K562 (cell line): Measurements from ENCODE around the gene IQCN. TPM values are rescaled to one million over a fixed set of nuclear protein-coding genes. Genes with fewer than 3 reads are reported as not detected.

ENCODE experiments used
- HIVEP1 ChIP-seq: fragments of 250-450 bp; sonication (Bioruptor Pico); IDR thresholded peaks from 2 replicates; pipeline ENCODE4 v1.4.0; 2020; ENCODE audit warnings: mild to moderate bottlenecking
- HNRNPLL ChIP-seq: fragments of 200-400 bp; formaldehyde crosslinking; IDR thresholded peaks from 2 replicates; pipeline ENCODE4 v1.6.1; 2017; ENCODE audit warnings: low read length, low read depth, mild to moderate bottlenecking; ENCODE audit not compliant: poor library complexity, severe bottlenecking
- MED1 ChIP-seq: sonication (generic); formaldehyde crosslinking; IDR thresholded peaks from 2 replicates; pipeline ENCODE4 v1.8.1; 2023; ENCODE audit warnings: missing genetic modification reagents, borderline replicate concordance
- RBM34 ChIP-seq: fragments of 200-400 bp; formaldehyde crosslinking; IDR thresholded peaks from 2 replicates; pipeline ENCODE4 v1.6.1; 2018; ENCODE audit warnings: low read length, borderline replicate concordance; ENCODE audit not compliant: insufficient read depth
- USF1 ChIP-seq: sonication (generic); formaldehyde crosslinking; IDR thresholded peaks from 2 replicates; pipeline ENCODE4 v1.9.0; 2022; ENCODE audit warnings: mild to moderate bottlenecking, missing genetic modification reagents
- USF2 ChIP-seq: sonication (generic); formaldehyde crosslinking; IDR thresholded peaks from 2 replicates; pipeline ENCODE4 v1.5.0; 2020; ENCODE audit warnings: missing genetic modification reagents
- ZNF277 ChIP-seq: fragments of 250-450 bp; sonication (Bioruptor Pico); IDR thresholded peaks from 2 replicates; pipeline ENCODE4 v1.8.0; 2022; ENCODE audit warnings: inconsistent platforms, mild to moderate bottlenecking, moderate library complexity, borderline replicate concordance
- polyA plus RNA-seq, 8 experiments: library from polyadenylated mRNA; depleted of rRNA in 4 of 8; stranded (reverse) in 5 of 8; unstranded in 3 of 8; fragments of >200 nt; fragmentation: Nextera tagmentation in 2 of 8; fragmentation: Illumina TruSeq in 1 of 8; extraction: Ambion mirVana in 2 of 8; extraction: Trizol in 1 of 8; gene quantifications; 2 replicates each; pipeline versions ENCODE4 v1.2.1 to v1.2.3, GENCODE V29; 2011 to 2014; ENCODE audit warnings: inconsistent platforms in 1 of 8, missing spikeins in 1 of 8
- total RNA-seq, 7 experiments: library from RNA; depleted of rRNA in 6 of 7; stranded (reverse); fragments of >200 nt in 6 of 7; fragmentation: Illumina TruSeq in 2 of 7; extraction: Trizol in 2 of 7; gene quantifications; 2 replicates each; pipeline versions ENCODE4 v1.2.1 to v1.2.3, GENCODE V29; 2011 to 2021; ENCODE audit warnings: low replicate concordance in 1 of 7

The IQCN gene
- total and polyA plus RNA-seq, 9 of the 15 experiments (the other 6 are each of a cell fraction or from before 2014, with no cell fraction given) = 0.01 to 0.07 (median 0.04) TPM; not detected in 3

GRCh38 chr19:18257503-18258470, 16.5 kb downstream of the IQCN start (continued):
- 0 out of 2 replicates have a peak, but pooled peaks have one; percentile 19 for TF ChIP-seq USF1 (CRISPR knock-in tag)
- no peak for TF ChIP-seq HNRNPLL
- no peak for TF ChIP-seq MED1 (CRISPR knock-in tag)
- peak; percentile 39; the same call in 1 of the 2 replicates for TF ChIP-seq USF2
- TF ChIP-seq RBM34 = no peak
- no peak for TF ChIP-seq HIVEP1 (CRISPR knock-in tag)
- no peak for TF ChIP-seq ZNF277
